Liver (tissue), 3 donors: ENCODE measurements around the gene EHMT1.

ENCODE experiments used
- CTCF ChIP-seq: fragments of 150-350 bp; IDR thresholded peaks from 2 replicates; pipeline ENCODE4 v1.5.1; 2017; ENCODE audit warnings: improper control_type of control experiment, low read depth, low read length; ENCODE audit not compliant: missing input control
- FOXA2 ChIP-seq: IDR thresholded peaks from 2 replicates; pipeline ENCODE4 v1.6.1; 2016; ENCODE audit warnings: antibody characterized with exemption
- GABPA ChIP-seq, 2 donors: IDR thresholded peaks in 1 of 2; conservative IDR thresholded peaks in 1 of 2; 2 replicates each; pipeline ENCODE4 v1.6.1; 2016; ENCODE audit warnings: antibody characterized with exemption in 2 of 2, mild to moderate bottlenecking in 1 of 2, moderate library complexity in 1 of 2
- NR2F2 ChIP-seq: IDR thresholded peaks from 2 replicates; pipeline ENCODE4 v1.6.1; 2016; ENCODE audit warnings: antibody characterized with exemption
- TAF1 ChIP-seq: conservative IDR thresholded peaks from 2 replicates; pipeline ENCODE4 v1.6.1; 2016; ENCODE audit warnings: antibody characterized with exemption, mild to moderate bottlenecking
- YY1 ChIP-seq: IDR thresholded peaks from 2 replicates; pipeline ENCODE4 v1.6.1; 2016; ENCODE audit warnings: antibody characterized with exemption, mild to moderate bottlenecking
- donor health status: healthy.
- donor health status: healthy.

- TF ChIP-seq TAF1 (no peak), NR2F2 (no peak), CTCF (no peak), GABPA (IDR thresholded peaks at IDR 0.05 in 1 of 2, conservative IDR thresholded peaks at IDR 0.05 in 1 of 2) (no peak), YY1 (no peak), FOXA2 (no peak)
These were observed 4.9 kb upstream of the EHMT1 start for GRCh38 chr9:137613738-137614523.
